HG03469 (cell line): ENCODE results near the gene CD70.
A peak's percentile ranks its signal among the peaks of the same experiment; 100 is the strongest.
"Not testable (repeated sequence)": the region's sequence is repeated elsewhere in the genome, so short reads cannot be mapped to it uniquely, and the experiment has no call there.

Experiments used
- ATAC-seq: cut with Tn5 transposase; IDR thresholded peaks from one replicate; pipeline ENCODE4 v1.9.1; 2021; ENCODE audit warnings: mild to moderate bottlenecking, moderate library complexity, moderate number of reproducible peaks; ENCODE audit not compliant: unreplicated experiment

CD70 gene

GRCh38 chr19:6598254-6598892 is 7.4 kb upstream of the CD70 start:
- ATAC-seq, result not testable (repeated sequence)

- ATAC-seq, result not testable (repeated sequence)
These were observed 6.7 kb upstream of the CD70 start for GRCh38 chr19:6597471-6598253.

GRCh38 chr19:6596621-6597020 is 5.7 kb upstream of the CD70 start:
- no peak for ATAC-seq

DNA sequence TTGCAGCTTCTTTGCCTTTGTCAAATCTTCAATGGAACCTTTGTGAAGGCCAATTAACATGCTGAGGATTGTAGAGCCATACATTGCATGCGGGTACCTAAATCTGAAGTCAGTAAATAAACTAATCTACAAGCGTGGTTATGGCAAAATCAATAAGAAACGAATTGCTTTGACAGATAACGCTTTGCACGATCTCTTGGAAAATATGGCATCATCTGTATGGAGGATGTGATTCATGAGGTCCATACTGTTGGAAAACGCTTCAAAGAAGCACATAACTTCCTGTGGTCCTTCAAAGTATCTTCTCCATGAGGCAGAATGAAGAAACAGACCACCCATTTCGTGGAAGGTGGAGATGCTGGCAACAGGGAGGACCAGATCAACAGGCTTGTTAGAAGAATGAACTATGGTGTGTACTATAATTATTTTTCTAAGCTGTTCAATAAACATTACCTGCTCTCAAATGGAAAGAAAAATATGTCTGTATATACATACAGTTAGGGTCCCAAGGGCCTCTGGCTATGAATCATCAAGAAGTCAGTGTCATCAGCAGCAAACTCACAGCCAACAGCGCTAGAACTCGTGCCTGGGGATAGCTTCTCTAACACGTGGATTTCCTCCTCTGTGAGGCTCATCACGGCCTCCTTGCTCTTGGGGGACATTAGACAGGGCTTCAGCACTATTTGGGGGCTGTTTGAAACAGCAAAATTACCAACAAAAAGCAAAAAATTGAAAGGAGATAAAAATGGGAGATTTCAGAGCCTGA is 2.9 kb upstream of the CD70 start:
- ATAC-seq, result no peak

- ATAC-seq, result peak; percentile 1
These were observed 608 bp downstream of the CD70 start for GRCh38 chr19:6590258-6590826.

DNA sequence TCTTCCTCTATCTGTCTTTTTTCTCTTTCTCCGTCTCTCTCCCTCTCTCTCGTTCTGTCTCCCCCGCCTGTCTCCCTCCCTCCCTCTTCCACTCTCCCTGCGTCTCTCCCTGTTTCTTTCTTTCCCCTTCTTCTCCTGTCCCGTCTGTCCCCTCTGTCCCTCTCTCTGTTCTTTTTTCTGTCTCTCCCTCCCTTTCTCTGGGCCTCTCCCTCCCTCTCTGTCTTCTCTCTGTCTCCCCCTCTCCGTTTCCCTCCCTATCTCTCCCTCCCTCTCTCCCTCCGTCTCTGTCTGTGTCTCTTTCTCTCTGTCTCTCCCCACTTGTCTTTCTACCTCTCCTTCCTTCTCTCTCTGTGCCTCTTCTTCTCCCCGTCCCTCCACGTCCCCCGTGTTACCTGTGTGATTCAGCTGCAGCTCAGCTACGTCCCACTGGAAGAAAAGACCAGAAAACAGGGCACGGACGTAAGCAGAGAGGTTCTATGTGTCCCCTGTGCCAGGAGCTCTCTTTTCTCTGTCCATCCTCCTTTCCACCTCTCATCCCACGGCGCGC is 1.2 kb downstream of the CD70 start:
- ATAC-seq, result no peak

GRCh38 chr19:6588508-6589345 is 2.2 kb downstream of the CD70 start:
- ATAC-seq, result no peak

DNA sequence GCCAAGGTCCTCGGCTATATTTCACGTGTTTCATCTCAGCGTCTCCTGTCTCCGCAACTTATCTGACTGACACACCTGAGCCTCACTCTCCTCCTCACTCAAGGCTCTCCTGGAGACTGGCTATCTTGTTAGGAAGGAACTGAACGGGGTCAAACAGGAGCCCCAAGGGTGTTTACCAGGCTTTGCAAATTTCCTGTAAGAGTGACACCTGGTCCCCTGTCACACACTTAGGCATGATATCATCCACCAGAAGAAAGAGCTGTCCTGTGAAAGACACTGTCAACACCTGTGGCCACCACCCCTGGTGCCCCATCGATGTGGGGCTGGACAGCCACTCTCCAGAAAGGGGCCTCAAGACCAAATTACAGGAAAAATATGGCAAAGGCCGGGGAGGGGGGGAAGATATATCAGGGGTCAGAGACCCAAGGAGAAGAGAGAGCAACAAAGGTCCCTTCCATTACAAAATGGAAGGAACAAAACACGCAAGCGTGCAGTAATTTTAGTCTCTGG is 2.9 kb downstream of the CD70 start:
- ATAC-seq, result no peak

DNA sequence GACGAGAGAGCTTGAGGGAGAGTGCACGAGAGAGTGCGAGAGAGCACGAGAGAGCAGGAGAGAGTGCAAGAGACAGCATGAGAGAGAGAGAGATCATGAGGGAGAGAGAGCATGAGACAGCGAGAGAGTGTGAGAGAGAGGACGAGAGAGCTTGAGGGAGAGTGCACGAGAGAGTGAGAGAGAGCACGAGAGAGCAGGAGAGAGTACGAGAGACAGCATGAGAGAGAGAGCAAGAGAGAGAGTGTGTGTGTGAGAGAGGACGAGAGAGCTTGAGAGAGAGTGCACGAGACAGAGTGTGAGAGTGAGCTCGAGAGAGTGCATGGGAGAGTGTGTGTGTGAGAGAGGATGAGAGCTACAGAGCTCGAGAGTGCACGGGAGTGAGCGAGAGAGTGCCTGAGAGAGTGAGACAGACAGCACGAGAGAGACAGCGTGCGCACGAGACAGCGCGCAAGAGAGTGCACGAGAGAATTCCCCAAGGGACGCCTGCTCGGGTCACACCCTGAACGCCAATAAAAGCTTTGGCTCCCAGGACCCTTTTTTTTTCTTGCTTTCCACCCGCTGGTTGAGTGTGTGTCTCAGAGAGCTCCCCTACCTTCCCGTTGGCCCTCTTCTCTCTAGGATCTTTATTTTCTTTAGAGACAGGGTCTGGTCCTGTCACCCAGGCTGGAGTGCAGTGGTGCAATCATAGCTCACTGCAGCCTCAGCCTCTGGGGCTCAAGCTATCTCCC is 3.7 kb downstream of the CD70 start:
- no peak for ATAC-seq

GRCh38 chr19:6586726-6587092 is 4.2 kb downstream of the CD70 start:
- no peak for ATAC-seq

- no peak for ATAC-seq
These were observed 4.9 kb downstream of the CD70 start for GRCh38 chr19:6586056-6586455.

- not testable (repeated sequence) for ATAC-seq
These were observed 8.2 kb downstream of the CD70 start for GRCh38 chr19:6582515-6583484.

- no peak for ATAC-seq
These were observed 10.6 kb downstream of the CD70 start for GRCh38 chr19:6580313-6580712.

DNA sequence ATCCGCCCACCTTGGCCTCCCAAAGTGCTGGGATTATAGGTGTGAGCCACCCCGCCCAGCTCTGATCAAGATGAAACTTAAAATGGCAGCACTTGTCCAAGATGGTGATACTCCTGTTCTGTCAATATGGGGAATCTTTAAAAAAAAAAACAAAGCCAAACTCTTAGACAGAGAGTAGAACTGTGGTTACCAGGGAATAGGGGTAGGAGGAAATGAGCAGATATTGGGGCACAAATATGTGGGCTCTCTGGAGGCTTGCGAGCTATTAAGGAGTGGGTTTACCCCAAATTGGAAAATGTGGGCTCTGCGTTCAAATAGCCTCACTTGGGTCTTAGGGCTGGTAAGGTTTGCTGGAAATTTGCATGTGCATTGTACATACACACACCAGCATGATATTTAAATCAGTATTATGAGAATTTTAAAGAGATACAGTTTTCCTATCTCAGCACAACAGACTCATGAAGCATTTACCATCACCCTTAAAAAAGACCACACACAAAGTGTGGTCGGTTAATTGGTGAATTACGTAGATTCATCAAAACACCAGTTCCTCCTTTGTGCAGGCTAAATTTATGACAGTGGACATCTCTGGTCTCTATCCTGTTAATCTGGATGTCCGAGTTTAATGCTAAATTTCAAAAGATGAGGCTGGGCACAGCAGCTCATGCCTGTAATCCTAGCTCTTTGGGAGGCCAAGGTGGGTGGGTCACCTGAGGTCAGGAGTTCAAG is 11.3 kb downstream of the CD70 start:
- ATAC-seq, result no peak

GRCh38 chr19:6577476-6578125 is 13.3 kb downstream of the CD70 start:
- peak; percentile 54 for ATAC-seq

DNA sequence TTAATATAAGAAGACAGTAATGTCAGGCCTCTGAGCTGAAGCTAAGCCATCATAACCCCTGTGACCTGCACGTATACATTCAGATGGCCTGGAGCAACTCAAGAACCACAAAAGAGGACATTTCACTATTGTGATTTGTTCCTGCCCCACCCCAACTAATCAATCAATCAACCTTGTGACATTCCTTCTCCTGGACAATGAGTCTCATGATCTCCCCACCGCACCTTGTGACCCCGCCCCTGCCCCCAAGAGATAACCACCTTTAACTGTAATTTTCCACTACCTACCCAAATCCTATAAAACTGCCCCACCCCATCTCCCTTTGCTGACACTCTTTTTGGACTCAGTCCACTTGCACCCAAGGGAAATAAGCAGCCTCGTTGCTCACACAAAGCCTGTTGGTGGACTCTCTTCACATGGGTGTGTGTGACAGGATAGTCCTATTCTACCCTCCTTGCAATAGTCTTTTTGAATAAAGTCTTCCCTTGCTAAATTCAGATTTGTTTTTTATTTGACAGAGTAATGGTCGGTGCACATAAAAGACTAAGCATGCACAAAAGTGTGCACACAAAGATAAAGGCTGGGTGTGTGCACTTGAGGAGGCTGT is 14.0 kb downstream of the CD70 start:
- ATAC-seq, result no peak

GRCh38 chr19:6573350-6573749 is 17.6 kb downstream of the CD70 start:
- ATAC-seq, result no peak
